GM18520 (cell line): Measurements from ENCODE around the gene TENM4.

ENCODE experiments used
- ATAC-seq: cut with Tn5 transposase; IDR thresholded peaks from one replicate; pipeline ENCODE4 v1.9.1; 2021; ENCODE audit not compliant: unreplicated experiment

Gene TENM4

GRCh38 chr11:79421820-79422219 lies 19.0 kb downstream of the TENM4 start:
- no peak for ATAC-seq

- no peak for ATAC-seq
Observed at GRCh38 chr11:79419120-79419519, 21.7 kb downstream of the TENM4 start.

GRCh38 chr11:79418241-79418640 lies 22.6 kb downstream of the TENM4 start:
- no peak for ATAC-seq

GRCh38 chr11:79417069-79417920 lies 23.5 kb downstream of the TENM4 start:
- no peak for ATAC-seq

GRCh38 chr11:79415912-79416311 lies 24.9 kb downstream of the TENM4 start:
- ATAC-seq: no peak

GRCh38 chr11:79415411-79415810 lies 25.4 kb downstream of the TENM4 start:
- ATAC-seq: no peak

GRCh38 chr11:79414644-79415317 lies 26.0 kb downstream of the TENM4 start:
- ATAC-seq: no peak

- no peak for ATAC-seq
Observed at GRCh38 chr11:79414041-79414440, 26.8 kb downstream of the TENM4 start.

GRCh38 chr11:79413268-79413667 lies 27.6 kb downstream of the TENM4 start:
- no peak for ATAC-seq

- peak; percentile 56 for ATAC-seq
Observed at GRCh38 chr11:79412761-79413160, 28.1 kb downstream of the TENM4 start.

GRCh38 chr11:79409330-79409729 lies 31.5 kb downstream of the TENM4 start:
- ATAC-seq: no peak

- ATAC-seq: peak; percentile 84
Observed at GRCh38 chr11:79406376-79406775, 34.5 kb downstream of the TENM4 start.

- no peak for ATAC-seq
Observed at GRCh38 chr11:79404806-79405205, 36.0 kb downstream of the TENM4 start.

GRCh38 chr11:79404325-79404724 lies 36.5 kb downstream of the TENM4 start:
- no peak for ATAC-seq

GRCh38 chr11:79403839-79404238 lies 37.0 kb downstream of the TENM4 start:
- ATAC-seq: no peak

GRCh38 chr11:79402912-79403311 lies 37.9 kb downstream of the TENM4 start:
- no peak for ATAC-seq

GRCh38 chr11:79400717-79401330 lies 40.0 kb downstream of the TENM4 start:
- ATAC-seq: peak; percentile 64

- ATAC-seq: no peak
Observed at GRCh38 chr11:79400206-79400605, 40.6 kb downstream of the TENM4 start.

- ATAC-seq: no peak
Observed at GRCh38 chr11:79397252-79397651, 43.6 kb downstream of the TENM4 start.

- ATAC-seq: no peak
Observed at GRCh38 chr11:79396674-79397073, 44.2 kb downstream of the TENM4 start.

GRCh38 chr11:79396001-79396400 lies 44.8 kb downstream of the TENM4 start:
- no peak for ATAC-seq
